Large intestine (tissue), 3 donors: ENCODE measurements around the gene GPX8. TPM values are rescaled to one million over a fixed set of nuclear protein-coding genes. Genes with fewer than 3 reads are reported as not detected.
A peak's percentile ranks its signal among the peaks of the same experiment; 100 is the strongest.

Experiments
- DNase-seq, 2 donors: peaks; one replicate each; pipeline versions ENCODE4 v3.0.0 to v3.0.0-alpha.2; 2013
- H3K27ac ChIP-seq: one replicate; pipeline ENCODE4 v1.5.1; 2013; ENCODE audit warnings: low read length
- H3K27me3 ChIP-seq: 2 replicates; pipeline ENCODE4 v1.6.1; 2013; ENCODE audit warnings: low read length; ENCODE audit not compliant: control insufficient read depth, insufficient read depth
- H3K36me3 ChIP-seq: 2 replicates; pipeline ENCODE4 v1.6.1; 2013; ENCODE audit warnings: low read length; ENCODE audit not compliant: control insufficient read depth, insufficient read depth
- H3K4me1 ChIP-seq: one replicate; pipeline ENCODE4 v1.6.1; 2013; ENCODE audit warnings: low read length; ENCODE audit not compliant: control insufficient read depth, insufficient read depth
- H3K4me3 ChIP-seq: one replicate; pipeline ENCODE4 v1.5.1; 2013; ENCODE audit warnings: low read length
- H3K9me3 ChIP-seq: one replicate; pipeline ENCODE4 v1.6.1; 2013; ENCODE audit warnings: mild to moderate bottlenecking, low read depth, low read length, moderate library complexity; ENCODE audit not compliant: control insufficient read depth
- WGBS: methylation state at CpG from one replicate; pipeline ENCODE4 v1.1.5; 2013; ENCODE audit warnings: low lambda C conversion rate; ENCODE audit not compliant: insufficient coverage; 5-methylcytosine and 5-hydroxymethylcytosine counted together
- polyA plus RNA-seq: library from polyadenylated mRNA; unstranded; fragments of 120-200 nt; gene quantifications from one replicate; pipeline ENCODE4 v1.2.1, GENCODE V29; 2013

GPX8 gene
- polyA plus RNA-seq, 1 donor, result 19.7 TPM

- no peaks in the 10 kb centered on the region for H3K36me3 ChIP-seq
- WGBS, result 100% methylated on average over 1 of the region's 9 CpGs
These were observed 17.9 kb upstream of the GPX8 start for GRCh38 chr5:55141945-55142690.

GRCh38 chr5:55143624-55144023 lies 16.3 kb upstream of the GPX8 start:
- WGBS, result no CpG with 5 or more reads among the region's 4 CpGs
- peaks cover 3% of the 10 kb centered on the region for H3K27me3 ChIP-seq
- no peaks in the 10 kb centered on the region for H3K9me3 ChIP-seq
- H3K4me3 ChIP-seq, result no peak overlapping the region
- H3K4me1 ChIP-seq, result peaks cover 8% of the 10 kb centered on the region
- no peak overlapping the region for H3K27ac ChIP-seq
- peak; percentile 55 to 78 for DNase-seq
- H3K36me3 ChIP-seq, result no peaks in the 10 kb centered on the region

More at GRCh38 chr5:55141945-55142690, 17.9 kb upstream of the GPX8 start:
- Histone ChIP-seq H3K4me3 (no peak overlapping the region), H3K9me3 (no peaks in the 10 kb centered on the region), H3K27me3 (peaks cover 3% of the 10 kb centered on the region), H3K27ac (no peak overlapping the region), H3K4me1 (peaks cover 8% of the 10 kb centered on the region)
- DNase-seq, result no peak

GRCh38 chr5:55146080-55146479 lies 13.9 kb upstream of the GPX8 start:
- DNase-seq, result no peak
- H3K9me3 ChIP-seq, result no peaks in the 10 kb centered on the region
- peaks cover 8% of the 10 kb centered on the region for H3K4me1 ChIP-seq
- WGBS, result no CpG with 5 or more reads among the region's 8 CpGs
- no peak overlapping the region for H3K4me3 ChIP-seq
- H3K36me3 ChIP-seq, result no peaks in the 10 kb centered on the region
- no peak overlapping the region for H3K27ac ChIP-seq
- H3K27me3 ChIP-seq, result peaks cover 5% of the 10 kb centered on the region

- no peak overlapping the region for H3K4me3 ChIP-seq
- no peaks in the 10 kb centered on the region for H3K9me3 ChIP-seq
- H3K36me3 ChIP-seq, result no peaks in the 10 kb centered on the region
- WGBS, result 71% methylated on average over 1 of the region's 11 CpGs
- peak; percentile 70 for DNase-seq
- peaks cover 8% of the 10 kb centered on the region for H3K4me1 ChIP-seq
- H3K27ac ChIP-seq, result no peak overlapping the region
- peaks cover 5% of the 10 kb centered on the region for H3K27me3 ChIP-seq
These were observed 13.3 kb upstream of the GPX8 start for GRCh38 chr5:55146543-55147151.

- WGBS, result 88% methylated on average over 1 of the region's 2 CpGs
- Histone ChIP-seq H3K9me3 (no peaks in the 10 kb centered on the region), H3K4me1 (no peaks in the 10 kb centered on the region), H3K27me3 (peaks cover 7% of the 10 kb centered on the region), H3K27ac (no peak overlapping the region), H3K4me3 (no peak overlapping the region), H3K36me3 (no peaks in the 10 kb centered on the region)
- DNase-seq, result no peak
These were observed 10.6 kb upstream of the GPX8 start for GRCh38 chr5:55149308-55149795.

GRCh38 chr5:55151923-55152842 lies 7.8 kb upstream of the GPX8 start:
- Histone ChIP-seq H3K4me1 (no peaks in the 10 kb centered on the region), H3K27ac (no peak overlapping the region), H3K4me3 (no peak overlapping the region), H3K36me3 (no peaks in the 10 kb centered on the region), H3K27me3 (peaks cover 9% of the 10 kb centered on the region), H3K9me3 (no peaks in the 10 kb centered on the region)
- DNase-seq, result no peak
- WGBS, result 71% methylated on average over 1 of the region's 5 CpGs

- DNase-seq, result no peak
- no peak overlapping the region for H3K27ac ChIP-seq
- no peak overlapping the region for H3K4me3 ChIP-seq
- peaks cover 9% of the 10 kb centered on the region for H3K27me3 ChIP-seq
- H3K9me3 ChIP-seq, result no peaks in the 10 kb centered on the region
- no peaks in the 10 kb centered on the region for H3K4me1 ChIP-seq
- H3K36me3 ChIP-seq, result no peaks in the 10 kb centered on the region
- whole genome bisulfite sequencing, result 87% methylated on average over 2 of the region's 3 CpGs
These were observed 5.1 kb upstream of the GPX8 start for GRCh38 chr5:55154873-55155272.

GRCh38 chr5:55160493-55161209 lies 680 bp downstream of the GPX8 start:
- Histone ChIP-seq H3K4me3 (peak overlapping the region; percentile 29), H3K27ac (peak overlapping the region; percentile 11), H3K9me3 (no peaks in the 10 kb centered on the region), H3K4me1 (peaks cover 11% of the 10 kb centered on the region), H3K36me3 (no peaks in the 10 kb centered on the region), H3K27me3 (peaks cover under 1% of the 10 kb centered on the region)
- 5% methylated on average over 4 of the region's 9 CpGs for WGBS
- peak; percentile 56 to 69 for DNase-seq

GRCh38 chr5:55162666-55163065 lies 2.7 kb downstream of the GPX8 start:
- peaks cover 11% of the 10 kb centered on the region for H3K4me1 ChIP-seq
- no peak overlapping the region for H3K4me3 ChIP-seq
- no peaks in the 10 kb centered on the region for H3K27me3 ChIP-seq
- WGBS, result no CpG with 5 or more reads among the region's 4 CpGs
- peak; percentile 67 to 86 for DNase-seq
- no peaks in the 10 kb centered on the region for H3K36me3 ChIP-seq
- peak overlapping the region; percentile 72 for H3K27ac ChIP-seq
- no peaks in the 10 kb centered on the region for H3K9me3 ChIP-seq
